ENCODE measurements around the gene CYB561. TPM values are rescaled to one million over a fixed set of nuclear protein-coding genes. Genes with fewer than 3 reads are reported as not detected.

CYB561 gene
- total and polyA plus RNA-seq, 9 of the 15 experiments (the other 6 are each of a cell fraction or from before 2014, with no cell fraction given) = 4.0 to 30.8 (median 17.4) TPM

GRCh38 chr17:63419949-63420867, 25.9 kb downstream of the CYB561 start (continued):
- no peak for TF ChIP-seq SREBF2 (CRISPR knock-in tag; IDR thresholded peaks at IDR 0.05)
- no peak for TF ChIP-seq CBX2 (IDR thresholded peaks at IDR 0.05; ENCODE audit: insufficient read depth, low read length, poor library complexity, severe bottlenecking)
- peak; percentile 42; the same call in 1 of the 2 replicates for TF ChIP-seq CREM (IDR thresholded peaks at IDR 0.05; ENCODE audit: low read depth)
- TF ChIP-seq HOXB6 (CRISPR knock-in tag; IDR thresholded peaks at IDR 0.05; ENCODE audit: borderline replicate concordance) = no peak
- no peak for TF ChIP-seq ZNF274 (IDR thresholded peaks at IDR 0.05; ENCODE audit: borderline replicate concordance, low read depth, low read length)
- no peak for TF ChIP-seq ZNF354B (CRISPR knock-in tag; IDR thresholded peaks at IDR 0.05)
- TF ChIP-seq KAT2B (IDR thresholded peaks at IDR 0.05; ENCODE audit: low read depth, low read length) = no peak
- no peak for TF ChIP-seq FOS (IDR thresholded peaks at IDR 0.05; ENCODE audit: extremely low read depth, insufficient read length)
- peak; percentile 97 for TF ChIP-seq CBFA2T3 (IDR thresholded peaks at IDR 0.05)
- TF ChIP-seq CBX8 (IDR thresholded peaks at IDR 0.05; ENCODE audit: borderline replicate concordance, extremely low read depth, low read depth, low read length, poor library complexity, severe bottlenecking) = no peak
- TF ChIP-seq DIDO1 (tag; IDR thresholded peaks at IDR 0.05; ENCODE audit: low read depth) = no peak
- no peak for TF ChIP-seq ZNF134 (CRISPR knock-in tag; conservative IDR thresholded peaks at IDR 0.05)
- TF ChIP-seq PML (IDR thresholded peaks at IDR 0.05; ENCODE audit: low read length) = peak; percentile 59; the same call in 1 of the 2 replicates
- no peak for TF ChIP-seq ZBTB5 (IDR thresholded peaks at IDR 0.05)
- no peak for TF ChIP-seq DEAF1 (CRISPR knock-in tag; IDR thresholded peaks at IDR 0.05)
- TF ChIP-seq ZNF277 (CRISPR knock-in tag; IDR thresholded peaks at IDR 0.05; ENCODE audit: borderline replicate concordance) = no peak
- peak; percentile 87 for TF ChIP-seq POLR2AphosphoS5 (IDR thresholded peaks at IDR 0.05; ENCODE audit: control insufficient read depth, insufficient read depth, low read depth, low read length)
- peak; percentile 74 for TF ChIP-seq DPF2 (IDR thresholded peaks at IDR 0.05)
- TF ChIP-seq ZNF3 (CRISPR knock-in tag; IDR thresholded peaks at IDR 0.05) = no peak
- TF ChIP-seq CREB1 (IDR thresholded peaks at IDR 0.05) = no peak
- no peak for TF ChIP-seq CREB1 (CRISPR knock-in tag; IDR thresholded peaks at IDR 0.05)
- TF ChIP-seq SIN3A (IDR thresholded peaks at IDR 0.05; ENCODE audit: borderline replicate concordance in 2 of 2, control insufficient read depth in 1 of 2, low read depth in 2 of 2, low read length in 2 of 2) = no peak
